CD4-positive, alpha-beta T cell treated with Interleukin-12 subunit alpha and Interleukin-12 subunit beta, for 1 hour (primary cell): ENCODE results near the gene IQGAP1.

Experiments
- DNase-seq: peaks from one replicate; pipeline ENCODE4 v3.0.0-alpha.2; 2020

Gene IQGAP1

GRCh38 chr15:90540768-90541167 is 152.7 kb downstream of the IQGAP1 start:
- DNase-seq, result no peak

GRCh38 chr15:90545095-90545494 is 157.1 kb downstream of the IQGAP1 start:
- DNase-seq, result no peak

- DNase-seq, result no peak
These were observed 159.5 kb downstream of the IQGAP1 start for GRCh38 chr15:90547540-90547939.

GRCh38 chr15:90550919-90551318 is 162.9 kb downstream of the IQGAP1 start:
- no peak for DNase-seq
